IPS-20b (cell line): Measurements from ENCODE around the gene KCNH6.

ENCODE experiments used
- H3K27ac ChIP-seq: one replicate; pipeline ENCODE4 v1.5.1; 2013; ENCODE audit warnings: low read length
- H3K27me3 ChIP-seq: 2 replicates; pipeline ENCODE4 v1.6.1; 2013; ENCODE audit warnings: mild to moderate bottlenecking, low read length, inconsistent platforms; ENCODE audit not compliant: insufficient read depth
- H3K36me3 ChIP-seq: 2 replicates; pipeline ENCODE4 v1.6.1; 2013; ENCODE audit warnings: low read depth, mild to moderate bottlenecking, inconsistent platforms, low read length, moderate library complexity; ENCODE audit not compliant: insufficient read depth
- H3K4me1 ChIP-seq: 2 replicates; pipeline ENCODE4 v1.6.1; 2013; ENCODE audit warnings: mild to moderate bottlenecking, control low read depth, inconsistent platforms, low read length, moderate library complexity; ENCODE audit not compliant: insufficient read depth
- H3K4me3 ChIP-seq: 2 replicates; pipeline ENCODE4 v1.5.1; 2013; ENCODE audit warnings: mild to moderate bottlenecking, low read length, inconsistent platforms
- H3K9ac ChIP-seq: 2 replicates; pipeline ENCODE4 v1.6.1; 2013; ENCODE audit warnings: low read depth, mild to moderate bottlenecking, inconsistent platforms, low read length, moderate library complexity
- H3K9me3 ChIP-seq: 2 replicates; pipeline ENCODE4 v1.6.1; 2013; ENCODE audit warnings: mild to moderate bottlenecking, low read depth, low read length, inconsistent platforms; ENCODE audit not compliant: insufficient read depth

The KCNH6 gene

DNA sequence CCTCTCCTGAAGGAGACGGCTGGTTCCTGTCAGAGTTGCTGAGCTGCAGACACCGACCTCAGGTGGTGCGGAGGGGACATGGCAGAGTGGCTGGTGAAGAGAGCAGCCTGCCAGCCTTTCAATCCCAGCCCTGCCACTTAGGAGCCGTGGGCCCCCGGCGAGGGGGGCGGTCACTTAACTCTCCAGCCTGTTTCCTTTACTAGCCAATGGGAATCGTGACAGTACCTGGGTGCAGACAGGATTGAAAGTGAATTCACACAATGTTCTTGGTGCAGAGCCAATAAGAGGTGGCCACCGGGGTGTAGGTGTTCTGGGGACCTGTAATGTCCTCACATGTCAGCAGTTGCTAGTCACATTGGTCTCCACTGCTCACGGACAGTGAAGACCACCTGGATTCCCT is 32.8 kb upstream of the KCNH6 start:
- H3K9ac ChIP-seq: no peak overlapping the region

DNA sequence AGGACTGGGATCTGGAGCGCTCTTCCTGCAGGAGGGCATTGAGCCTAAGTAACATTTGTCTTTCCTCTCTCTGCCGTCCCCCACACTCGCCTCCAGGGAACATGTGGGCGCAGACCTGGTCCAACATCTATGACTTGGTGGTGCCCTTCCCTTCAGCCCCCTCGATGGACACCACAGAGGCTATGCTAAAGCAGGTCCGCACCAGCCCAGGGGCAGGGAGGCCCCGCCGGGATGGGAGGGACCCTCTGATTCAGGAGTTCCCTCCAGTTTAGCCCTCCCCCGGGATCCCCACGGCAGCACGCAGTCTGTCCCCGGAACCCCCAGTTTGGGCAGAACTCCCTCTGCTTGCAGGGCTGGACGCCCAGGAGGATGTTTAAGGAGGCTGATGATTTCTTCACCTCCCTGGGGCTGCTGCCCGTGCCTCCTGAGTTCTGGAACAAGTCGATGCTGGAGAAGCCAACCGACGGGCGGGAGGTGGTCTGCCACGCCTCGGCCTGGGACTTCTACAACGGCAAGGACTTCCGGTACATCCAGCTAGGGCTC is 32.2 kb upstream of the KCNH6 start:
- no peak overlapping the region for H3K9ac ChIP-seq
- no peaks in the 10 kb centered on the region for H3K36me3 ChIP-seq
- H3K4me1 ChIP-seq: no peaks in the 10 kb centered on the region
- no peak overlapping the region for H3K4me3 ChIP-seq
- no peaks in the 10 kb centered on the region for H3K27me3 ChIP-seq
- H3K9me3 ChIP-seq: no peaks in the 10 kb centered on the region
- no peak overlapping the region for H3K27ac ChIP-seq

More for the DNA sequence above, 32.8 kb upstream of the KCNH6 start:
- H3K36me3 ChIP-seq: no peaks in the 10 kb centered on the region
- H3K4me3 ChIP-seq: no peak overlapping the region
- no peak overlapping the region for H3K27ac ChIP-seq
- H3K4me1 ChIP-seq: no peaks in the 10 kb centered on the region
- H3K9me3 ChIP-seq: no peaks in the 10 kb centered on the region
- no peaks in the 10 kb centered on the region for H3K27me3 ChIP-seq

GRCh38 chr17:63491413-63491812 is 31.7 kb upstream of the KCNH6 start:
- H3K4me3 ChIP-seq: no peak overlapping the region
- H3K4me1 ChIP-seq: no peaks in the 10 kb centered on the region
- no peak overlapping the region for H3K27ac ChIP-seq
- H3K36me3 ChIP-seq: no peaks in the 10 kb centered on the region
- no peaks in the 10 kb centered on the region for H3K27me3 ChIP-seq
- no peak overlapping the region for H3K9ac ChIP-seq
- H3K9me3 ChIP-seq: no peaks in the 10 kb centered on the region

GRCh38 chr17:63491977-63492618 is 31.1 kb upstream of the KCNH6 start:
- Histone ChIP-seq H3K4me3 (no peak overlapping the region), H3K36me3 (no peaks in the 10 kb centered on the region), H3K9me3 (no peaks in the 10 kb centered on the region), H3K9ac (no peak overlapping the region), H3K27me3 (no peaks in the 10 kb centered on the region), H3K4me1 (no peaks in the 10 kb centered on the region), H3K27ac (no peak overlapping the region)

DNA sequence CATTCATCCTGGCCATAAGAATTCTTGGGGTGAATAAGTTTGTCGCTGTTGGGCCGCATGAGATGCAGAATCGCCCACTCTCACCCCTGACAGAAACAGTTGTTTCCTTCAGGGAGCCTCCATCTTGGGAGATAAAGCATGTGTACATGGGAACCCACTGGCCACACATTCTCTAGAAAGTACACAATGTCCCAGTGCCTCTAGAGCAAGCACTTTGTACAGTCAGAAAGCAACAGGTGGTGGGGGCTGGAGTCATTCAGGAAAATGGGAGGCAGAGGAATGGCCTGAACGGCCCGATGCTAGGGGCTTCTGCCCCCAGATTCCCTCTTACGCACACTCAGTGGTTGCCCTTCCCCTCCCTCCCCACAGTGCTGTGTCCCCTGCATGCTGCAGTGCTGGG is 30.2 kb upstream of the KCNH6 start:
- H3K27ac ChIP-seq: no peak overlapping the region
- no peaks in the 10 kb centered on the region for H3K27me3 ChIP-seq
- H3K9me3 ChIP-seq: no peaks in the 10 kb centered on the region
- H3K9ac ChIP-seq: no peak overlapping the region
- no peak overlapping the region for H3K4me3 ChIP-seq
- no peaks in the 10 kb centered on the region for H3K36me3 ChIP-seq
- peaks cover 5% of the 10 kb centered on the region; the same call in 1 of the 2 replicates for H3K4me1 ChIP-seq

DNA sequence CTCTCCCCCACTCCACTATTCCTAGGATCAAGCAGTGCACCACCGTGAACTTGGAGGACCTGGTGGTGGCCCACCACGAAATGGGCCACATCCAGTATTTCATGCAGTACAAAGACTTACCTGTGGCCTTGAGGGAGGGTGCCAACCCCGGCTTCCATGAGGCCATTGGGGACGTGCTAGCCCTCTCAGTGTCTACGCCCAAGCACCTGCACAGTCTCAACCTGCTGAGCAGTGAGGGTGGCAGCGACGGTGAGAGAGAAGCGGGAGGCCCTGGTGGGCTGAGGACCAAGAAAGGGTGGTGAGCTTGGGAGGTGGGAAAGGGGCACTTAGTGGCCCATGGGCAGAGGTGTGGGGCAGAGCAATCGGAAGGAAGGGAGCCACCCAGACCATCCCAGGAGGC is 29.7 kb upstream of the KCNH6 start:
- Histone ChIP-seq H3K4me3 (no peak overlapping the region), H3K27ac (no peak overlapping the region), H3K9me3 (no peaks in the 10 kb centered on the region), H3K9ac (no peak overlapping the region), H3K4me1 (peaks cover 6% of the 10 kb centered on the region; the same call in 1 of the 2 replicates), H3K27me3 (no peaks in the 10 kb centered on the region), H3K36me3 (no peaks in the 10 kb centered on the region)

- Histone ChIP-seq H3K4me1 (peaks cover 6% of the 10 kb centered on the region; the same call in 1 of the 2 replicates), H3K27me3 (no peaks in the 10 kb centered on the region)
Measured at GRCh38 chr17:63494300-63494928, 28.7 kb upstream of the KCNH6 start.

GRCh38 chr17:63495491-63495890 is 27.7 kb upstream of the KCNH6 start:
- no peak overlapping the region for H3K4me3 ChIP-seq
- H3K27ac ChIP-seq: no peak overlapping the region
- no peaks in the 10 kb centered on the region for H3K36me3 ChIP-seq
- peaks cover 6% of the 10 kb centered on the region; the same call in 1 of the 2 replicates for H3K4me1 ChIP-seq
- H3K27me3 ChIP-seq: peaks cover under 1% of the 10 kb centered on the region; the same call in 1 of the 2 replicates
- no peak overlapping the region for H3K9ac ChIP-seq
- H3K9me3 ChIP-seq: no peaks in the 10 kb centered on the region

More at GRCh38 chr17:63494300-63494928, 28.7 kb upstream of the KCNH6 start:
- no peak overlapping the region for H3K4me3 ChIP-seq
- H3K27ac ChIP-seq: no peak overlapping the region
- no peak overlapping the region for H3K9ac ChIP-seq
- H3K36me3 ChIP-seq: no peaks in the 10 kb centered on the region
- no peaks in the 10 kb centered on the region for H3K9me3 ChIP-seq

- H3K4me3 ChIP-seq: no peak overlapping the region
- H3K9me3 ChIP-seq: no peaks in the 10 kb centered on the region
- H3K9ac ChIP-seq: no peak overlapping the region
- H3K27me3 ChIP-seq: peaks cover 6% of the 10 kb centered on the region; the same call in 1 of the 2 replicates
- H3K27ac ChIP-seq: no peak overlapping the region
- no peaks in the 10 kb centered on the region for H3K36me3 ChIP-seq
- H3K4me1 ChIP-seq: peaks cover 6% of the 10 kb centered on the region; the same call in 1 of the 2 replicates
Measured at GRCh38 chr17:63496177-63496576, 27.0 kb upstream of the KCNH6 start.

GRCh38 chr17:63496663-63497400 is 26.3 kb upstream of the KCNH6 start:
- peaks cover 6% of the 10 kb centered on the region; the same call in 1 of the 2 replicates for H3K4me1 ChIP-seq
- H3K36me3 ChIP-seq: no peaks in the 10 kb centered on the region
- no peaks in the 10 kb centered on the region for H3K9me3 ChIP-seq
- H3K9ac ChIP-seq: no peak overlapping the region
- H3K4me3 ChIP-seq: no peak overlapping the region
- H3K27me3 ChIP-seq: peaks cover 10% of the 10 kb centered on the region; the same call in 1 of the 2 replicates
- no peak overlapping the region for H3K27ac ChIP-seq

DNA sequence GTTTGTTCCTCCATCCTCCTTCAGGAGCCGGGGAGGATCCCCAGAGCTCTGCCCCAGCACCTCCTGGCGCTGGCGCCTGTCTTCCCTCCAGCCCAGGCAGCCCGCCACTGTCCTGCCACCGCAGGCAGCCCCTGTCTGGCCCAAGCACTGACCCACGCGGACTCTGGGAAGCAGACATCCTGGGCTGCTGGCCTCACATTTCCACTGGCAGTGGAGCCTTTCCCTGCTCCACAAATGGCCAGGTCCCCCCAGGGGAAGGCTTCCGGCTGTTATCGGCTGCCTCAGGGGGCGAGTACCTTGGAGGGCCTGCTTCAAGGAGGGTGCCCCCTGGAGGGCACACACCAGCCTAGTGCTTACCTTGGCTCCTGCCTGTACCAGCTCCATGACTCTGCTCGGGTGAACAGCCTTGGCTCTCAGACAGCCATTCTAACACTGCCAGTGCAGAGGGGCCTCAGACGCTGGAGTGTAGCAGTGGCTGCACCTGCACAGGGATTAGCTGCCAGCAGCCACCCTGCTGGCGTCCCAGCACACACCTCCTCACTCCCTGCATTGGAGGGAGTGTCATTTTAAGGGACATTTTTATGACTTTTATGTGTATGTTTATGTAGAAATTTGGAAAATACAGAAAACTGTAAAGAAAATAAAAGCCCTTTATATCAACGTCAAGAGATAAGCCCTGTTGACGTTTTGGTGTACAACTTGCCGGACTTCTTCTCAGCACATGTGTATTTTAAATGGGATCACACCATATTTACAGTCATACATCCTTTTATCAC is 25.3 kb upstream of the KCNH6 start:
- Histone ChIP-seq H3K4me1 (peaks cover 6% of the 10 kb centered on the region; the same call in 1 of the 2 replicates), H3K36me3 (no peaks in the 10 kb centered on the region), H3K9me3 (no peaks in the 10 kb centered on the region), H3K9ac (no peak overlapping the region), H3K27me3 (peaks cover 10% of the 10 kb centered on the region; the same call in 1 of the 2 replicates), H3K4me3 (no peak overlapping the region), H3K27ac (no peak overlapping the region)
